H9 (cell line): ENCODE measurements around the gene CYP2U1. TPM values are rescaled to one million over a fixed set of nuclear protein-coding genes. Genes with fewer than 3 reads are reported as not detected.

ENCODE experiments used
- DNase-seq: peaks from one replicate; pipeline ENCODE4 v3.0.0-alpha.2; 2017
- H2AFZ ChIP-seq: one replicate; pipeline ENCODE4 v1.6.1; 2013; ENCODE audit warnings: mild to moderate bottlenecking, low read length, control low read depth, moderate library complexity
- H2AK5ac ChIP-seq: 2 replicates; pipeline ENCODE4 v1.6.1; 2013; ENCODE audit warnings: low read length, control low read depth, mixed read lengths; ENCODE audit not compliant: insufficient read length
- H2BK120ac ChIP-seq: one replicate; pipeline ENCODE4 v1.6.1; 2013; ENCODE audit warnings: low read depth, mild to moderate bottlenecking, low read length, control low read depth, inconsistent platforms; ENCODE audit not compliant: poor library complexity, severe bottlenecking
- H2BK12ac ChIP-seq: 2 replicates; pipeline ENCODE4 v1.6.1; 2013; ENCODE audit warnings: low read length, control low read depth, mixed read lengths, low read depth; ENCODE audit not compliant: insufficient read length
- H2BK15ac ChIP-seq: 2 replicates; pipeline ENCODE4 v1.6.1; 2013; ENCODE audit warnings: low read depth, low read length, control low read depth
- H2BK20ac ChIP-seq: one replicate; pipeline ENCODE4 v1.6.1; 2013; ENCODE audit warnings: low read depth, mild to moderate bottlenecking, low read length, control low read depth, inconsistent platforms; ENCODE audit not compliant: poor library complexity, severe bottlenecking
- H2BK5ac ChIP-seq: 2 replicates; pipeline ENCODE4 v1.6.1; 2013; ENCODE audit warnings: low read length, control low read depth, mixed read lengths; ENCODE audit not compliant: insufficient read length
- H3K14ac ChIP-seq: 2 replicates; pipeline ENCODE4 v1.6.1; 2013; ENCODE audit warnings: low read length, control low read depth; ENCODE audit not compliant: insufficient read depth
- H3K18ac ChIP-seq: 2 replicates; pipeline ENCODE4 v1.6.1; 2013; ENCODE audit warnings: low read depth, mild to moderate bottlenecking, mixed read lengths, low read length, control low read depth; ENCODE audit not compliant: insufficient read length
- H3K23ac ChIP-seq: 2 replicates; pipeline ENCODE4 v1.6.1; 2013; ENCODE audit warnings: low read length, control low read depth, mixed read lengths, low read depth; ENCODE audit not compliant: insufficient read length
- H3K23me2 ChIP-seq: 2 replicates; pipeline ENCODE4 v1.6.1; 2013; ENCODE audit warnings: low read depth, mild to moderate bottlenecking, mixed read lengths, low read length, control low read depth; ENCODE audit not compliant: insufficient read length, poor library complexity, severe bottlenecking
- H3K27ac ChIP-seq: 2 replicates; pipeline ENCODE4 v1.5.1; 2013; ENCODE audit warnings: low read length, control low read depth, mixed read lengths, low read depth; ENCODE audit not compliant: insufficient read length
- H3K27me3 ChIP-seq: 2 replicates; pipeline ENCODE4 v1.6.1; 2013; ENCODE audit warnings: low read length, control low read depth, inconsistent platforms; ENCODE audit not compliant: insufficient read depth
- H3K4ac ChIP-seq: 2 replicates; pipeline ENCODE4 v1.6.1; 2013; ENCODE audit warnings: low read depth, mild to moderate bottlenecking, control low read depth, inconsistent platforms, low read length, moderate library complexity
- H3K4me1 ChIP-seq: 2 replicates; pipeline ENCODE4 v1.6.1; 2013; ENCODE audit warnings: low read length, control low read depth, inconsistent platforms; ENCODE audit not compliant: insufficient read depth
- H3K4me2 ChIP-seq: 2 replicates; pipeline ENCODE4 v1.6.1; 2013; ENCODE audit warnings: low read length, control low read depth, mixed read lengths; ENCODE audit not compliant: insufficient read length, insufficient read depth
- H3K56ac ChIP-seq: 2 replicates; pipeline ENCODE4 v1.6.1; 2013; ENCODE audit warnings: low read depth, mild to moderate bottlenecking, mixed read lengths, low read length, control low read depth; ENCODE audit not compliant: insufficient read length
- H3K79me1 ChIP-seq: 2 replicates; pipeline ENCODE4 v1.6.1; 2013; ENCODE audit warnings: low read depth, mild to moderate bottlenecking, moderate library complexity, low read length, control low read depth, inconsistent platforms; ENCODE audit not compliant: insufficient read depth, poor library complexity, severe bottlenecking
- H3K79me2 ChIP-seq: 2 replicates; pipeline ENCODE4 v1.6.1; 2013; ENCODE audit warnings: low read length, control low read depth, inconsistent platforms; ENCODE audit not compliant: insufficient read depth
- H3K9ac ChIP-seq: 2 replicates; pipeline ENCODE4 v1.6.1; 2013; ENCODE audit warnings: low read length, control low read depth, mixed read lengths; ENCODE audit not compliant: insufficient read length; ENCODE audit errors: extremely low read depth
- H3K9me3 ChIP-seq: one replicate; pipeline ENCODE4 v1.6.1; 2013; ENCODE audit warnings: low read depth, low read length, inconsistent platforms; ENCODE audit not compliant: control insufficient read depth
- H3T11ph ChIP-seq: one replicate; pipeline ENCODE4 v1.6.1; 2013; ENCODE audit warnings: mild to moderate bottlenecking, low read length, control low read depth, inconsistent platforms
- H4K20me1 ChIP-seq: one replicate; pipeline ENCODE4 v1.6.1; 2013; ENCODE audit not compliant: control insufficient read depth, insufficient read length, insufficient read depth
- H4K5ac ChIP-seq: 2 replicates; pipeline ENCODE4 v1.6.1; 2013; ENCODE audit warnings: low read depth, mild to moderate bottlenecking, mixed read lengths, low read length, control low read depth; ENCODE audit not compliant: insufficient read length
- H4K8ac ChIP-seq: replicated peaks from 2 replicates; pipeline ENCODE4 v1.6.1; 2013; ENCODE audit warnings: low read length, control low read depth, mixed read lengths, low read depth; ENCODE audit not compliant: insufficient read length
- H4K91ac ChIP-seq: 2 replicates; pipeline ENCODE4 v1.6.1; 2013; ENCODE audit warnings: low read depth, mild to moderate bottlenecking, moderate library complexity, mixed read lengths, low read length, control low read depth; ENCODE audit not compliant: insufficient read length
- H3K27ac Mint-ChIP-seq, 3 experiments: 2 replicates in 2 of 3; 3 replicates in 1 of 3; pipeline ENCODE4 v1.8.0; 2020 to 2021; ENCODE audit warnings: mixed read lengths in 3 of 3, mild to moderate bottlenecking in 1 of 3, moderate library complexity in 1 of 3
- H3K27me3 Mint-ChIP-seq: 2 replicates; pipeline ENCODE4 v1.8.0; 2021; ENCODE audit warnings: low read depth, mild to moderate bottlenecking, moderate library complexity, mixed read lengths
- H3K36me3 Mint-ChIP-seq, 3 experiments: 2 replicates in 2 of 3; 3 replicates in 1 of 3; pipeline ENCODE4 v1.8.0; 2020 to 2021; ENCODE audit warnings: low read depth in 3 of 3, mixed read lengths in 3 of 3; ENCODE audit not compliant: insufficient read depth in 1 of 3
- H3K4me1 Mint-ChIP-seq, 2 experiments: 2 replicates each; pipeline ENCODE4 v1.8.0; 2020; ENCODE audit warnings: mixed read lengths in 2 of 2
- H3K4me3 Mint-ChIP-seq, 2 experiments: 2 replicates in 1 of 2; 3 replicates in 1 of 2; pipeline ENCODE4 v1.8.0; 2020 to 2021; ENCODE audit warnings: mild to moderate bottlenecking in 2 of 2, mixed read lengths in 2 of 2, moderate library complexity in 1 of 2
- H3K9me3 Mint-ChIP-seq, 2 experiments: 2 replicates in 1 of 2; 3 replicates in 1 of 2; pipeline ENCODE4 v1.8.0; 2020; ENCODE audit warnings: mild to moderate bottlenecking in 2 of 2, mixed read lengths in 2 of 2, moderate library complexity in 1 of 2
- WGBS: extraction: QIAGEN DNeasy Blood & Tissue Kit; methylation state at CpG from one replicate; pipeline ENCODE4 v1.1.7; 2013; ENCODE audit warnings: missing lambda C conversion rate, low lambda C conversion rate, mixed read lengths; ENCODE audit not compliant: insufficient read length; ENCODE audit errors: extremely low coverage; 5-methylcytosine and 5-hydroxymethylcytosine counted together
- total RNA-seq: library from RNA; stranded (reverse); gene quantifications from 2 replicates; pipeline ENCODE4 v1.2.1, GENCODE V29; 2021
- TF ChIP-seq, protein P1 (sequence below): fragments of 200-600 bp; sonication (generic); conservative IDR thresholded peaks from 3 replicates; pipeline ENCODE4 v1.8.0; 2021; ENCODE audit warnings: antibody characterized with exemption, mild to moderate bottlenecking

Gene CYP2U1
- total RNA-seq, 1 experiment from 2014 or later, result 9.6 TPM

- Histone ChIP-seq H3K79me1 (peaks cover 12% of the 10 kb centered on the region), H2AK5ac (no peak overlapping the region), H4K5ac (no peak overlapping the region), H3K9ac (no peak overlapping the region), H2BK5ac (no peak overlapping the region), H3K4ac (no peak overlapping the region), H2BK12ac (no peak overlapping the region), H4K20me1 (no peaks in the 10 kb centered on the region), H3K23me2 (no peaks in the 10 kb centered on the region), H3T11ph (no peak overlapping the region), H2BK120ac (no peak overlapping the region), H3K79me2 (peaks cover 8% of the 10 kb centered on the region; the same call in 1 of the 2 replicates), H3K4me2 (no peak overlapping the region), H3K27ac (no peak overlapping the region), H3K18ac (no peak overlapping the region), H4K8ac (no peak overlapping the region), H4K91ac (no peak overlapping the region), H2BK20ac (no peak overlapping the region), H3K27me3 (no peaks in the 10 kb centered on the region), H3K9me3 (peaks cover 2% of the 10 kb centered on the region), H2AFZ (no peak overlapping the region), H3K23ac (no peak overlapping the region), H3K56ac (no peak overlapping the region), H2BK15ac (no peak overlapping the region), H3K4me1 (no peaks in the 10 kb centered on the region), H3K14ac (no peak overlapping the region)
- TF ChIP-seq, protein P1, sequence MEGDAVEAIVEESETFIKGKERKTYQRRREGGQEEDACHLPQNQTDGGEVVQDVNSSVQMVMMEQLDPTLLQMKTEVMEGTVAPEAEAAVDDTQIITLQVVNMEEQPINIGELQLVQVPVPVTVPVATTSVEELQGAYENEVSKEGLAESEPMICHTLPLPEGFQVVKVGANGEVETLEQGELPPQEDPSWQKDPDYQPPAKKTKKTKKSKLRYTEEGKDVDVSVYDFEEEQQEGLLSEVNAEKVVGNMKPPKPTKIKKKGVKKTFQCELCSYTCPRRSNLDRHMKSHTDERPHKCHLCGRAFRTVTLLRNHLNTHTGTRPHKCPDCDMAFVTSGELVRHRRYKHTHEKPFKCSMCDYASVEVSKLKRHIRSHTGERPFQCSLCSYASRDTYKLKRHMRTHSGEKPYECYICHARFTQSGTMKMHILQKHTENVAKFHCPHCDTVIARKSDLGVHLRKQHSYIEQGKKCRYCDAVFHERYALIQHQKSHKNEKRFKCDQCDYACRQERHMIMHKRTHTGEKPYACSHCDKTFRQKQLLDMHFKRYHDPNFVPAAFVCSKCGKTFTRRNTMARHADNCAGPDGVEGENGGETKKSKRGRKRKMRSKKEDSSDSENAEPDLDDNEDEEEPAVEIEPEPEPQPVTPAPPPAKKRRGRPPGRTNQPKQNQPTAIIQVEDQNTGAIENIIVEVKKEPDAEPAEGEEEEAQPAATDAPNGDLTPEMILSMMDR, result no peak
- peaks cover 10 to 19% of the 10 kb centered on the region in 2 experiments for H3K4me1 Mint-ChIP-seq
- no peaks in the 10 kb centered on the region for H3K27me3 Mint-ChIP-seq
- peaks cover 30 to 52% (median 42%) of the 10 kb centered on the region in 3 experiments for H3K36me3 Mint-ChIP-seq
- DNase-seq, result no peak
- WGBS, result no CpG with 5 or more reads among the region's 5 CpGs
- H3K4me3 Mint-ChIP-seq, result no peak overlapping the region
- H3K9me3 Mint-ChIP-seq, result peaks cover 10 to 12% of the 10 kb centered on the region in 2 experiments; a peak in 4 of 5 replicates
- H3K27ac Mint-ChIP-seq, result peak overlapping the region in 2 of 3 experiments; percentile 19 to 24; a peak in 1 of 7 replicates
Observed at GRCh38 chr4:107996949-107997788, 65.8 kb downstream of the CYP2U1 start.
